ENCODE results near the gene MYH2.

GRCh38 chr17:10598621-10599020 lies 49.2 kb upstream of the MYH2 start:
- TF ChIP-seq MYC (IDR thresholded peaks at IDR 0.05; ENCODE audit: low read depth, low read length) (no peak), CTCF (IDR thresholded peaks at IDR 0.05; ENCODE audit: extremely low read depth in 1 of 2, insufficient read depth in 1 of 2, low read depth in 1 of 2, low read length in 2 of 2) (no peak), POLR2AphosphoS5 (IDR thresholded peaks at IDR 0.05; ENCODE audit: insufficient read depth, low read depth, low read length) (no peak), POLR2A (IDR thresholded peaks at IDR 0.05; ENCODE audit: low read depth, low read length) (no peak), MAX (IDR thresholded peaks at IDR 0.05; ENCODE audit: insufficient read depth, insufficient read length) (no peak)
